Measurements from ENCODE around the gene PPP2R5C.

DNA sequence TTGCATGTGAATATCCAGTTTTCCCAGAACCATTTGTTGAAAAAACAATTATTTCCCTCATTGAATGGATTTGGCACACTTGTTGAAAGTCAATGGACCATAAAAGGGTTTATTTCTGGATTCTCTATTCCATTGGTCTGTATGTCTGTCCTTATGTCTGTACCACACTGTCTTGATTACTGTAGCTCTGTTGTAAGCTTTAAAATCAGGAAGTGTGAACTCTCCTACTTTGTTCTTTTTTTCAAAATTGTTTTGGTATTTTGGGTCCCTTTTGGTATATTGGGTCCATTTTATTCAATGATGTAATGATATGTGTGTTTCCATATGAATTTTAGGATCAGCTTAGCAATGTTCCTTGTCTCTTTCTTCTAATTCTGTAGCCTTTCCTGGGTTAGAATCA, 64.8 kb downstream of the PPP2R5C start:
- TF ChIP-seq TEAD4 (IDR thresholded peaks at IDR 0.05) (no peak), EP300 (IDR thresholded peaks at IDR 0.05; ENCODE audit: borderline replicate concordance) (no peak), CEBPB (IDR thresholded peaks at IDR 0.05) (no peak), RAD21 (IDR thresholded peaks at IDR 0.05; ENCODE audit: low read depth) (no peak), TAF1 (IDR thresholded peaks at IDR 0.05; ENCODE audit: low read depth) (no peak), YY1 (IDR thresholded peaks at IDR 0.05; ENCODE audit: low read depth) (no peak)
- TF ChIP-seq, protein P1, sequence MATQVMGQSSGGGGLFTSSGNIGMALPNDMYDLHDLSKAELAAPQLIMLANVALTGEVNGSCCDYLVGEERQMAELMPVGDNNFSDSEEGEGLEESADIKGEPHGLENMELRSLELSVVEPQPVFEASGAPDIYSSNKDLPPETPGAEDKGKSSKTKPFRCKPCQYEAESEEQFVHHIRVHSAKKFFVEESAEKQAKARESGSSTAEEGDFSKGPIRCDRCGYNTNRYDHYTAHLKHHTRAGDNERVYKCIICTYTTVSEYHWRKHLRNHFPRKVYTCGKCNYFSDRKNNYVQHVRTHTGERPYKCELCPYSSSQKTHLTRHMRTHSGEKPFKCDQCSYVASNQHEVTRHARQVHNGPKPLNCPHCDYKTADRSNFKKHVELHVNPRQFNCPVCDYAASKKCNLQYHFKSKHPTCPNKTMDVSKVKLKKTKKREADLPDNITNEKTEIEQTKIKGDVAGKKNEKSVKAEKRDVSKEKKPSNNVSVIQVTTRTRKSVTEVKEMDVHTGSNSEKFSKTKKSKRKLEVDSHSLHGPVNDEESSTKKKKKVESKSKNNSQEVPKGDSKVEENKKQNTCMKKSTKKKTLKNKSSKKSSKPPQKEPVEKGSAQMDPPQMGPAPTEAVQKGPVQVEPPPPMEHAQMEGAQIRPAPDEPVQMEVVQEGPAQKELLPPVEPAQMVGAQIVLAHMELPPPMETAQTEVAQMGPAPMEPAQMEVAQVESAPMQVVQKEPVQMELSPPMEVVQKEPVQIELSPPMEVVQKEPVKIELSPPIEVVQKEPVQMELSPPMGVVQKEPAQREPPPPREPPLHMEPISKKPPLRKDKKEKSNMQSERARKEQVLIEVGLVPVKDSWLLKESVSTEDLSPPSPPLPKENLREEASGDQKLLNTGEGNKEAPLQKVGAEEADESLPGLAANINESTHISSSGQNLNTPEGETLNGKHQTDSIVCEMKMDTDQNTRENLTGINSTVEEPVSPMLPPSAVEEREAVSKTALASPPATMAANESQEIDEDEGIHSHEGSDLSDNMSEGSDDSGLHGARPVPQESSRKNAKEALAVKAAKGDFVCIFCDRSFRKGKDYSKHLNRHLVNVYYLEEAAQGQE (IDR thresholded peaks at IDR 0.05; ENCODE audit: low read depth), result no peak
